Adipocyte (in vitro differentiated cells): Measurements from ENCODE around the gene SYT1.

Experiments
- DNase-seq: peaks from one replicate; pipeline ENCODE4 v3.0.0-alpha.2; 2015; ENCODE audit warnings: low read depth
- H3K27me3 ChIP-seq: replicated peaks from 2 replicates; pipeline ENCODE4 v1.7.0; 2013; ENCODE audit warnings: mild to moderate bottlenecking, low read length, moderate library complexity; ENCODE audit not compliant: control insufficient read depth, insufficient read depth
- H3K36me3 ChIP-seq: 2 replicates; pipeline ENCODE4 v1.7.0; 2013; ENCODE audit warnings: low read length, mild to moderate bottlenecking, moderate library complexity; ENCODE audit not compliant: control insufficient read depth, insufficient read depth, severe bottlenecking
- H3K4me1 ChIP-seq: 2 replicates; pipeline ENCODE4 v1.7.0; 2013; ENCODE audit warnings: mild to moderate bottlenecking, low read length, moderate library complexity; ENCODE audit not compliant: control insufficient read depth, insufficient read depth
- H3K4me3 ChIP-seq: 2 replicates; pipeline ENCODE4 v1.7.0; 2013; ENCODE audit warnings: mild to moderate bottlenecking, low read length, moderate library complexity
- H3K9ac ChIP-seq: 2 replicates; pipeline ENCODE4 v1.7.0; 2013; ENCODE audit warnings: mild to moderate bottlenecking, low read length, moderate library complexity
- H3K9me3 ChIP-seq: 2 replicates; pipeline ENCODE4 v1.7.0; 2013; ENCODE audit warnings: mild to moderate bottlenecking, low read length, moderate library complexity; ENCODE audit not compliant: control insufficient read depth

SYT1 gene

DNA sequence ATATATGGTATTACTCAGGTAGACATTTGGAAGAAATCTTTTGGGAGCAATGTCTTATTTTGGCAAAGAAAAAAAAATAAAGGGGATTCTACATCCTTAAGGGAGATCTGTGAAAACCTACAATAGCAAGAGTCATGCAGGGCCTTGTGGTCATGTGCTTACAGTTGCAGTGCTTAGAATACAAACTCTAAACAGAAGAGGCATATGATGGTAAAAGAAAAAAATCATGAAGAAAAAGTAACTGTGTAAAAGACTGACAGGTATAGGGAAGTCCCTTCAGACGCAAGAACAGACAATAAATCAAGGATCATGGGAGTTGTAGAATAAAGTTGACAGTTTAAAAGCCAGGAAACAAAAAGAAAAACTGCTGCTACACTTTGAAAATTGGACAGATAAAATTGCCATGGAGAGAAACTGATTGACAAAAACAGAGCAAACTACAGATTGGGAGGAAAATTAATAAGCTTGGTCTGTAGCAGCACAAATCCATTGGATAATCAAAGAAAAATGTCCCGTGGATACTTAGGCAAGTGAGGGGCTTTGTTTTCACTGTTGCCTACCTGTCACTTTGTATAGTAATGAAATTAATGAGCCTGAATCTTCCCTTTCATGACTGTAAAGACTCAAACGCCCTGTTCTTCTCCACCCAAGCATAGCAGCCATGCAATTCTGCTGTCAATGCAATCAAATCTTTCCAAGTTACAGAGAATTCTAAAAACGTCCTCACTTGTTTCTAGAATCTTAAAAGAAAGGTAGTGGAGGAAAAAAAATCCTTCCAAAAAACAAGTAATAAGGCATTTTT lies 402.0 kb downstream of the SYT1 start:
- Histone ChIP-seq H3K4me3 (no peak overlapping the region), H3K4me1 (no peaks in the 10 kb centered on the region), H3K27me3 (no peaks in the 10 kb centered on the region), H3K9me3 (no peaks in the 10 kb centered on the region), H3K36me3 (no peaks in the 10 kb centered on the region), H3K9ac (no peak overlapping the region)
- DNase-seq: no peak

DNA sequence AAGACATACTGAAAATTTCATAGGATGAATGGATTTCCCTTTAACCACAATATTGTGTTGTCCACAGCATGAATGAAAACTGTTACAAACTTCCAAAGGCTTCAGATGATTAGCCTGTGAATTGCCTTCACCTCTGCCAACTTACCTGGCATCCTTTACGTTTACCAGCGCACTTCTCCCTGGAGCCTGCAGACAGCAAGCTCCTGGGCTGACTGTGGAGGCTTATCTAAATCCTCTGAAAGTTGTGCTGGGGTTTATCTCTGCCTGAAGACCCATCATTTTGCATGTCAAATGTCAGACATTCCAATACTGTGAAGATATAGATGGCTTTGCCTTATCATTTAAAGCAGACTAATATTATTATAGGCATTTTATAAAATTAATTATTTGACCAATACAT lies 403.0 kb downstream of the SYT1 start:
- DNase-seq: no peak
- H3K36me3 ChIP-seq: no peaks in the 10 kb centered on the region
- H3K4me3 ChIP-seq: no peak overlapping the region
- no peaks in the 10 kb centered on the region for H3K27me3 ChIP-seq
- no peak overlapping the region for H3K9ac ChIP-seq
- no peaks in the 10 kb centered on the region for H3K9me3 ChIP-seq
- H3K4me1 ChIP-seq: no peaks in the 10 kb centered on the region

DNA sequence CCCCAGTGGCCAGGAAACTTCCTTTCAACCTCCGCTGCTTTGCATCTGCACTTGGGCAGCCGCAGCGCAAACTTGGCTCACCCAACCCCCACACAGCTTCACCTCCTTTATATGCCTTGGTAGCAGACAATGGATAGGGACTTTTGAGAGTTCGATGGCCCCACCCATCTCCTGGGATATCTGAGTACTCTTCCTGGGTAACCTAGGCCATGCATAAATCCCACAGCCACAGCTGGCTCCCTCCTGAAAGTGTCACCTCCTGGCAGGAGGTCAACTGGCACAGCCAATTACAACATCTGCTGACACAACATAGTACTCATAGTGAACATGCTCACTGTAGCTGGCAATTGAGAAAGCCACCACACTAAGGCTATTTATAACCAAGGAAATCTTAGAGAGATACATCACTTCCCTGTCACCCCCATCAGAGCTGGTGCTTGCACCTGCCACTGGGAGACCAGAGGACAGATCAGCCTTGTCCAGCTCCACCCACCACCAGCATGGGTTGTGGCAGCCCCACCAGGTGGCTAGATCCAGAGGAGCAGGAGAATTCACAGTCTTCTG lies 410.0 kb downstream of the SYT1 start:
- DNase-seq: no peak
- H3K36me3 ChIP-seq: no peaks in the 10 kb centered on the region

DNA sequence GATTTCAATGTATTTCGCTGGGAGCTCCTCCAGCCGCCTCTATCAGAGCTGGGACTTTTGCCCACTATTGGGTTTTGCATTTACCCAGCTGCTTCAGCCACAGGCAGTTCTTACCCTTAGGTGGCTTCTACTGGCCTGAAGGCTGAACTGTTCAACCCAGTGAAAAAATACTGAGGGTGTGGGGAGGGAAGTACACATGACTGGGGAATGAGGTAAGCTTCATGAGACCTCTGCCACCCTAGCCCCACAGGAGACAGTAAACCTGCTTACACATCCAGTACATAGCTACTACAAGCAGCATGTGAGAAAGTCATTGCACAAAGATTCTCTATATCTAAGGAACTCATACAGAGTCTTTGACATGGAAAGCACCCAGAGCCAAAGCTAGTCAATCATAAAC lies 411.1 kb downstream of the SYT1 start:
- peaks cover 4% of the 10 kb centered on the region for H3K4me1 ChIP-seq
- DNase-seq: no peak
- no peaks in the 10 kb centered on the region for H3K36me3 ChIP-seq
- H3K27me3 ChIP-seq: no peaks in the 10 kb centered on the region
- H3K9me3 ChIP-seq: no peaks in the 10 kb centered on the region
- H3K4me3 ChIP-seq: no peak overlapping the region
- H3K9ac ChIP-seq: no peak overlapping the region

More for the DNA sequence above, 410.0 kb downstream of the SYT1 start:
- no peak overlapping the region for H3K9ac ChIP-seq
- no peaks in the 10 kb centered on the region for H3K9me3 ChIP-seq
- no peak overlapping the region for H3K4me3 ChIP-seq
- H3K4me1 ChIP-seq: peaks cover 4% of the 10 kb centered on the region
- H3K27me3 ChIP-seq: no peaks in the 10 kb centered on the region

DNA sequence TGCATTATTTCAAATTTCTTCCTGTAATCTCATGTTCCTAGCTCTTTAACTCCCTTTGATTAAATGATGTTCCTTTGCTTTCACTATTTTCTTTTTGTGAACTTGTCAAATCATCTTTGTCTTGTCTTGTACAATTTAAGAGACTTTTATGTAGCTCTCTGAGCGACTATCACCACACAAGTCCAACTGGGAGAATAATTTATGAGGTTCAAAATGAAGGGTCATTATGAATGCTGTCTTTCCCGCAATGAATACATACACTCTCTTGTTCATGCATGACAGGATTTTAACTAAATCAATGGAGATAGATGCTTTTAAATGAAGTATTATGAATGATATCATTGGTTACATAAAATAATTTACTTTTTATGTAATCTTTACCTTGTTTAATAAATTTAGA lies 418.8 kb downstream of the SYT1 start:
- Histone ChIP-seq H3K4me3 (no peak overlapping the region), H3K9me3 (no peaks in the 10 kb centered on the region), H3K27me3 (no peaks in the 10 kb centered on the region), H3K4me1 (no peaks in the 10 kb centered on the region), H3K36me3 (no peaks in the 10 kb centered on the region), H3K9ac (no peak overlapping the region)
- DNase-seq: no peak

DNA sequence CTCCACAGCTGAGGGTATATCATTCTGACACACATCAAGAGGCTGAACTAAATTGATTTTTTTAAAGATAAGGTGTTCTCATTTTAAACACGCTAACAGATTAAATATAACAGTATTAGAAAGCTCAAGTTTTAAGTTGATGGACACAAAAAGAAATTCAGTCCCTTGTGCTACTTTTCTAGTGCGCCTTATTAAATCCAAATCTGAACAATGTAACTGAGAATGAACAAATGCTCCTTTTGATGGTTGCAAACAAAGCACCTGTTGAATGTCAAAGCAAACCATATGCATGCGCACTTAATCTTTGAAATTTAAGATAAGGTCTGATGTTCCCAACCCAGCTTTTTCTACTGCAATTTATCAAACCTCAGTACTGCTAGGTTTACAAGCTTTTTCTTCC lies 424.3 kb downstream of the SYT1 start:
- H3K4me3 ChIP-seq: no peak overlapping the region
- H3K9ac ChIP-seq: no peak overlapping the region
- H3K4me1 ChIP-seq: no peaks in the 10 kb centered on the region
- H3K36me3 ChIP-seq: no peaks in the 10 kb centered on the region
- H3K27me3 ChIP-seq: no peaks in the 10 kb centered on the region
- H3K9me3 ChIP-seq: no peaks in the 10 kb centered on the region
- no peak for DNase-seq

DNA sequence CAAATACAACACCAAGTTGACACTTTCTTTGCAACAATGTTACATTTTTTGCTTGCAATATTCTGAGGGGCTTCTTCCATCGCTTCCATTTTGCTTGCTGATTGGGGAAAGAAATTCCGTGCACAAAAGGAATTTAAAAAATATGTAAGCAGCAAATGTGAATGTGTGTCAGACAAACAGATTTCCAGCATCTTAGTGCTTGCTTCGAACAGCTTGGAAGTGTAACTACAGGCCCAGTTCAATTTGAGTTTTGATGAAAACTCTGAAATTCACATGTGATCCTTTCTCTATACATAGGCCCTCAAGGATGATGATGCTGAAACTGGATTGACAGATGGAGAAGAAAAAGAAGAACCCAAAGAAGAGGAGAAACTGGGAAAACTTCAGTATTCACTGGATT lies 427.1 kb downstream of the SYT1 start:
- Histone ChIP-seq H3K27me3 (no peaks in the 10 kb centered on the region), H3K36me3 (no peaks in the 10 kb centered on the region), H3K9me3 (no peaks in the 10 kb centered on the region), H3K4me3 (no peak overlapping the region), H3K9ac (no peak overlapping the region), H3K4me1 (peaks cover 15% of the 10 kb centered on the region)
- DNase-seq: no peak

DNA sequence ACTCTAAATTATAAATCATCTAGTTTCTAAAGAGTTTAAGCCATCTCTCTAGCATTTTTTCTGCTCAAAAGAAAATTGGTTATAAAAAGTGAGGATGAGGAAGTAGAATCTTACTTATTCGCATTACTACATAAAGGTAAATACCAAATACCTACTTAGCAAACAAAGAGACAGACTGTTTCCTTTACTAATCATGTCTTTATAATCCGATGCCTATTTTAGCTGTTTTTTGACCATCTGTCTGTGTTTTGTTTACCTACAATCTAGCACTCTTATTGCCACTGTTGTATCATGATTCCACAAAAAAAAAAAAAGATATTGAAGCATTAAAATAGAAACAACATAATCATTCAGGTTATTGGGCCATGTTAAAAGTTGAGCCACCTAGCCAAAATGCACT lies 430.0 kb downstream of the SYT1 start:
- H3K9ac ChIP-seq: no peak overlapping the region
- DNase-seq: no peak
- H3K4me3 ChIP-seq: no peak overlapping the region
- H3K9me3 ChIP-seq: no peaks in the 10 kb centered on the region
- peaks cover 20% of the 10 kb centered on the region for H3K4me1 ChIP-seq
- no peaks in the 10 kb centered on the region for H3K36me3 ChIP-seq
- H3K27me3 ChIP-seq: no peaks in the 10 kb centered on the region

DNA sequence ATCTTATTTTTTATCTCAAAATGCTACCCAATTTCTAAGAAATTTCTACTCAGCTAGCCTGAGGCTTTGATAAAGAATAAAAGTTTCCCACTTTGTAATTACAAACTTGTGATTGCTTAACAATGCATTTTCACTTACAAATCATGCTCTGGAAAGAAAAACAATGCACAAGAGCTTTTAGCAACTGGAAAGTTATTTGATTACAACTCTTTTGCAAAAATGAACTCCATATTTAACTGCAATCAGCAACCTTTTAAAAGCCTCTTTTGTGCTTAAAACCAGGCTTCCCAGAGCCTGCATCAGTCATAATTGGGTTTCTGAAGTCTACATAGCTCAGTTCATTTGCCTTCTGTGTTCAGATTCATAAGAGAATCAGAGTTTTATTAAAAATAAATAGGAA lies 431.0 kb downstream of the SYT1 start:
- no peak overlapping the region for H3K4me3 ChIP-seq
- no peaks in the 10 kb centered on the region for H3K36me3 ChIP-seq
- peak; percentile 41 for DNase-seq

DNA sequence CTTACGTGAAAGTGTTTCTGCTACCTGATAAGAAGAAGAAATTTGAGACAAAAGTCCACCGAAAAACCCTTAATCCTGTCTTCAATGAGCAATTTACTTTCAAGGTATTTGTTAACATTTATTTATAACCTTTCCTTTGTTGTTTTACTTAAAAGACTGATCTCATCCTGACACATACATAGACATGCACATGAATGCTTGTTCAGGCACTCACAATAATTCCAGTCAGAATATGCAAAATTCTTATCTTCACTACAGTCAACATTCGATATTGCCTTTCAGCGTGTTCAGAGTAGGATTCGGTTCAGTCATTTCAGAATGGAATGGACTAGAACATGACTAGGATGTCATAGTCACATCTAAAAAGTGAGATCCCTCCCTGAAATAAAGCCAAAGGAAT lies 431.6 kb downstream of the SYT1 start:
- no peaks in the 10 kb centered on the region for H3K36me3 ChIP-seq
- peak; percentile 7 for DNase-seq
- peaks cover 27% of the 10 kb centered on the region for H3K4me1 ChIP-seq
- no peaks in the 10 kb centered on the region for H3K27me3 ChIP-seq
- no peak overlapping the region for H3K4me3 ChIP-seq
- H3K9ac ChIP-seq: peak overlapping the region; percentile 21
- H3K9me3 ChIP-seq: no peaks in the 10 kb centered on the region

More for the DNA sequence above, 431.0 kb downstream of the SYT1 start:
- H3K9me3 ChIP-seq: no peaks in the 10 kb centered on the region
- H3K27me3 ChIP-seq: no peaks in the 10 kb centered on the region
- peaks cover 27% of the 10 kb centered on the region for H3K4me1 ChIP-seq
- H3K9ac ChIP-seq: peak overlapping the region; percentile 21

DNA sequence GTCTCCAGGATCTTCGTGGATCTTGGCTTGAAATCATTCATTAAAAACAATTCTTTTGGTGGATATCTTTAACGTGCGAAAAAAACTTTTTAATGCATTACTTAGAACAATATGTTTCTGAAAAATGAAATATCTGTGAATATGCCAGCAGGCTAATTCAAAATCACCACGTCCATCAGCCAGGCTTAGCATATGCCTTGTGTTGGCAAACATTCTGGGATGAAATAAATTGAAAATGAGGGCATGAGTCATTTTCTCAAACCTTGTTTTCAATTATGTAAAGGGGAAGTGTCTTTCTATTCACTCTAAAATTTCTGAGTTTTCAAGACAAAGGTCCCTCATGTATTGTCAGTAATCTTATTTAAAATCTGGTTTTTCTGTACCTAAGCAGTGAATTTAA lies 432.3 kb downstream of the SYT1 start:
- Histone ChIP-seq H3K4me1 (peaks cover 27% of the 10 kb centered on the region), H3K9me3 (no peaks in the 10 kb centered on the region), H3K4me3 (no peak overlapping the region), H3K36me3 (no peaks in the 10 kb centered on the region), H3K27me3 (no peaks in the 10 kb centered on the region), H3K9ac (no peak overlapping the region)
- peak; percentile 35 for DNase-seq
